NCI-H460 (cell line): ENCODE results near the gene RETREG3. TPM values are rescaled to one million over a fixed set of nuclear protein-coding genes. Genes with fewer than 3 reads are reported as not detected.
"Not testable (repeated sequence)": the region's sequence is repeated elsewhere in the genome, so short reads cannot be mapped to it uniquely, and the experiment has no call there.

Source experiments
- DNase-seq: peaks from one replicate; pipeline ENCODE4 v3.0.0-alpha.2; 2016; ENCODE audit warnings: low read depth; ENCODE audit errors: extremely low read depth
- total RNA-seq: library from RNA; depleted of rRNA; stranded (reverse); fragments of >200 nt; shearing (Covaris generic); gene quantifications from 2 replicates; pipeline ENCODE4 v1.2.3, GENCODE V29; 2014

The RETREG3 gene
- total RNA-seq, 1 experiment from 2014 or later: 35.5 TPM

DNA sequence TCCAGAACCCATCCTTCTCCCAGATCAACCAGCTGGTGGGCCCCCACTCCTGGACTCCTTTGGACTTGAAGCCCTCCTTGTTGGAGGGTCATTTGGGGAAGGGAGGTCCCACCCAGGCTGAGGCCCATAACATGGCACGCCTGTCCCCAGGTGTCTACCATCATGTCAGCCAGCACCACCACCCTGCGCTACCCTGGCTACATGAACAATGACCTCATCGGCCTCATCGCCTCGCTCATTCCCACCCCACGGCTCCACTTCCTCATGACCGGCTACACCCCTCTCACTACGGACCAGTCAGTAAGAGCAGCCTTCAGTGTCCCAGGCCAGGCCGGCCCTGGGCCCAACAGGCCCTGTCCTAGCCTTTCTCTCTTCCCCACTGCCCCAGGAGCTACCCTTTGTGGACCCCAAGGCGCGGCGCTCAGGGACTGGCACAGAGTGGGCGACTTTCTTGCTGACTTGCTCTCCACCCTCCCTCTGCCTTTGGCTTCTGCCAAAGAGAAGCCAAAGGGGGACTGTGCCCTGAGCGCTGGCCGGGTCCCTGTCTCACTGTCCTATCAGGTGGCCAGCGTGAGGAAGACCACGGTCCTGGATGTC, 4.6 kb upstream of the RETREG3 start:
- no peak for DNase-seq

DNA sequence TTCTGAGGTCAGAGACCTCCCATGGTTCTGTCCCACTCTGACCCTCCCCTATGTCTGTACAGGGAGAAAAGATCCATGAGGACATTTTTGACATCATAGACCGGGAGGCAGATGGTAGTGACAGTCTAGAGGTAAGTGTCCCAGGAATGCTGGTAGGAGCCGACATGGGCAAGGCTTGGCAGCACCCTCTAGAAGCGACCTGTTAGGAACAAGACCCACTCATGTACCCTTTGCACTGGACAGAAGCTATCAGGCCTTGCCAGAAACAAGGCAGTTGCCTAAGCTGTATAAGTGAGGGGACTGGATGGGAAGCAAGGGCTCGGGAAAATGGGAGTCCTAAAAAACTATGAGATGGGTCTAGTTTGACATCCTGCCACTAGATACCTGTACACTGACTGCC, 2.8 kb upstream of the RETREG3 start:
- no peak for DNase-seq

DNA sequence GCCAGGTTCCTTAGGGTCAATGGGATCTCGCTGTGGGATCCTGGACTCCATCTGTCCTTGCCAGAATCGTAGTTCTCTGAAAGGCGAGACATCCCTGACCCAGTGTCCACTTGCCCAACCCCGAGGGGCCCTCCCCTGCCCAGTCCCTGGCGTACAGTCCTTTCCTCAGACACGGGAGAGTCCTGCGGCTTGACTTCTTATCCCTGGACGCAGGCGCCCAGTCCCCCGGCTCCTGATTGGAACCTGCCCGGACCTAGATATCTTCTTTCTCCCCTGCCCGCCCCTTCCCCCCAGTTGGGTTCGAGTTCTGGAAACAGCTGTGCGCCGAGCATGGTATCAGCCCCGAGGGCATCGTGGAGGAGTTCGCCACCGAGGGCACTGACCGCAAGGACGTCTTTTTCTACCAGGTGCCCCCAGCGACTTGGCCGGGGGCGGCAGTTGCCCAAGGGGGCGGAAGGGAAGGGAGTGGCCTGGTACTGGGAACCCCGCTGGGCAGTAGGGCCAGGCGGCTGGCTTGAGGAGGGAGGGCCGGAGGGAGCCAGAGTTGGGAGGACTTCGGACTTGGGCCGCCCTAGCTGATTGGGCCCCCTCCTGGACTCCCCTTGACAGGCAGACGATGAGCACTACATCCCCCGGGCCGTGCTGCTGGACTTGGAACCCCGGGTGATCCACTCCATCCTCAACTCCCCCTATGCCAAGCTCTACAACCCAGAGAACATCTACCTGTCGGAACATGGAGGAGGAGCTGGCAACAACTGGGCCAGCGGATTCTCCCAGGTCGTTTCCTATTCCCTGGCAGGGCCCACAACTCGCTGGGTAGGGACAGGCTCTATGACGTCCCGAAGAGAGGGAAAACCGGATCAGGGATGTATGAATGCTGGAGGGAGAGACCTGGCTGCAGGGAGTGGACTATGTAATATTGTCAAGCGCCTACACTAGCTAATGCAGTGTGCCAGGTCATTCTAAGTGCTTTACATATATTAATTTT, 934 bp upstream of the RETREG3 start:
- DNase-seq: not testable (repeated sequence)

DNA sequence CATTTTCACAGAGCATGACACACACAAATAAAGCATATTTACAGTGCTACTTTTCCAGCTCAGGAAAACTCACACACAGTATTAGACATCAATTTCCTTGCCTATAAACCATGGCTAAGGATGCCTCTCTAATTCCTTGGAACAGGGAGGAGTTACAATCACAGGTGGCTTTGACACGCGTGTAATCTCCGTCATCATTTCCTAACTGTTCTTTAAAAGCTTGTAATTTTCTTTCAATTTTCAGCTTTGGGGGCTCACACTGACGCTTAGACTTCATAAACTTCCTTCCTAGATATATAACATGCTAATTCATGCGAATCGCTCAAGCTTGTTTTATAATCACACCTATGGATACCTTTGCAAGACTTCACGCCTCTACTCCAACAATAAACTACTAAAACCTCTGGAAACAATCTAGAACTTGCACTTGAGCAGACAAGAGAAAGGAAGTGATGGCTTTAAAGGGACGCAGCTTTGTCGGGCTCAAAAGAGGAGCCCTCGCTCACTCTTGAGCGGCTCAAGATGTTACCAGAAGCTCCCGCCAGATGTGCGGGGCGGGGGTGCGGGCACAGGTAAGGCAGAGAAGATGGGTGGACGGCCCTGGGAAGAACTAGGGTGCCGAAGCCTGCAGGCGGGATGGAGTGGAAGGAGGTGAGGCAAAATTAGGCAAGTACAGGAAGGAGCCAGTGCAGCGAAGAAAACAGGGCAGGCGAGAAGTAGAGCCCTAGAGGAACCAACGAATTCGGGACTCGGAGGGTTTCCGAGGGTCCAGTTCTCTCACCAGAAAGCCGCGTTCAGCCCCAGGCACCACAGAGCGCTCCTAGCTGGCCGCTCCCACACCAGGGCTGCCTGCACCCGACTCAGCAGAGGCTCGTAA, 631 bp downstream of the RETREG3 start:
- no peak for DNase-seq

DNA sequence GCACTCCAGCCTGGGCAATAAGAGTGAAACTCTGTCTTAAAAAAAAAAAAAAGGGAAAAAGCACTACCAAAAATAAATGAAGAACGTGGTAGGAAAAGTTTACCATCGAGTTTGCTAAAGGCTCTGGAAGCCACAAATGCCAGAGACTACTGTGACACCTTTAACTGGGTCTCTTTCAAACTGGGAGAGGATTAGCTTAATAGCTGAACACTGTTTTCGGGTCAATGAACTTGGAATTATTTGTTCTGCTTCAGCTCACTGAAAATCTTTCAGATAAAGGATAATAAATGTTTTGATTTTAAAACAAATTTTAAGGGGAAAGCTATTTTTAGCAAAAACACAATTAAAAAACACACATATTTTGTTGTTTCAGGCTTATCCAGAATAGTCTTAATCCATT, 1.4 kb downstream of the RETREG3 start:
- no peak for DNase-seq

DNA sequence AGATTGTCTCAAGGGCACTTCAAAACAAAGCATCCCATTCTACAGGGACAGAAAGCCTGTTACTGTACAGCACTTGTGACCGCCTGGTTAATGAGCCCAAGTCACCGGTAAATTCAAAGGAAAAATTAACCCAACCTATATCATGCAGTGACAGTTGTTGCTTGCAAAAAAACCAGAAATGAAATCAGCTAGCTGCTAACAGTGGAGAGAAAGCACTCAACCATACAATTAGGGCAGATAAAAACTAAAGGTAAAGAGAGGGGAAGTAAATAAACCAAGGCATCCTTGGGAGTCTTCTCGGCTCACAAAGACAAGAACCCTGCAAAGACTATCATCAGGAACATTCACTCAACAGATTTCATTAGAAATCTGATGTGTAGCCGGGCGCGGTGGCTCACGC, 5.9 kb downstream of the RETREG3 start:
- DNase-seq: no peak

DNA sequence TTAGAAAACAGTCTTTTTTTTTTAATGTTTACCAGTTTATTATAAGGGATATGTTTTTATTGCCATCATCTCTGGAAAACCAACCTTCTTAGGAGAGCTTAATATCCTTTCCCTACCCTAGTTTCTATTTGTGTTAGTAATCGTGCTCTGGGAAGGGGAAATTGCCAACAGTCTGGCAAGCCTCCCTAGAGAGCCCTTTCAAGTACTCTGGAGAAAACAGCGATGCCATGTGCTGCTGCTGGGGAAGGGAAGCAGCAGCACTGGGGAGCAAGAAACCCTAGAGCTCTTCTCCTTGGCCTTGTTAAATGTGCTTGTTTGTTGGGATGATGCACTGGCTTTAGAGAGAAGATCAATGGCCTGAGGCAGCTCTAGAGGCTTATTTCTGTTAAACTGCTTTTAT, 10.3 kb downstream of the RETREG3 start:
- no peak for DNase-seq

DNA sequence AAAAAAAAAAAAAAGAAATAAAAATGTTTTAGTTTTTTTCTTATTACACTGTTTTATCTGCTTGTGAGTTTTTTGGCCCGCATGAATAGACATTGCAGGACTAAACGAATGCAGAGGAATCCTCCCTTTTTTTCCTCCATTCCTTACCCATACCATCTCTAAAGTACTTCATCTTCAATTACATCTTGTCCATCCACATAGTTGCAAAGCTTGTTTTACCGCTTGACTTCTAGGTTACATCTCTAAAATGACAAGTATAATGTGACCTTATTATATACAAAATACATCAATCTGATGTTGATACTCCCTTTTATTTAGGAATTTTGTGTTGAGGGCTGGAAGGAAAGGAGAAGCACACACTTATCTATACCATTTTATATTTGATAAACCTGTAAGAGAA, 12.8 kb downstream of the RETREG3 start:
- no peak for DNase-seq

DNA sequence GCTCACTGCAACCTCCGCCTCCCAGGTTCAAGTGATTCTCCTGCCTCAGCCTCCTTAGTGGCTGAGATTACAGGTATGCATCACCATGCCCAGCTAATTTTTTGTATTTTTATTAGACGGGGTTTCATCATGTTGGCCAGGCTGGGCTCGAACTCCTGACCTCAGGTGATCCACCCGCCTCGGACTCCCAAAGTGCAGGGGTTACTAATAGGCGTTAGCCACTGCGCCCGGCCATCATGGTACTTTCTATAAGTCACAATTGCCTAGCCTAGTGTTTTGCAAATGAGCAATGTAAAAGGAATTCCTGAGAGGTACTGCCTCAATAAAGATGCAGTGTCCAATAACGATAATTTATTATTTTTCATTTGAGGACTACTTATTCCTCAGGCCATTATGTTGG, 17.8 kb downstream of the RETREG3 start:
- DNase-seq: no peak

DNA sequence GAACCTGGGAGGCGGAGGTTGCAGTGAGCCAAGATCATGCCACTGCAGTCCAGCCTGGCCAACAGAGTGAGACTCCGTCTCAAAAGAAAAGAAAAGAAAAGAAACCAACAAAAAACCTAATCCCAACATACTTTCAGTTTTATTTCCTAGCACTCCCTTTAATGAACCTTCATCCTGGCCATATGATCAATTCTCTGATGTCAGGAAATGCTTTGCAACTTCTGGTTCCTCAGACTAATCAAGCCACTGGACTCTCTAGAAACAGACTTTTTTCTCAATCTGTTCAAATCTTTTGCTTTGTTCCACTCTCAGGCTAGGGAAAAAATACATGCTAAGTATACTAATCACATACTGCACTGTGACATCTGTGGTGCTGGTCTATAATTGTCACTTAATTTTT, 18.3 kb downstream of the RETREG3 start:
- no peak for DNase-seq

DNA sequence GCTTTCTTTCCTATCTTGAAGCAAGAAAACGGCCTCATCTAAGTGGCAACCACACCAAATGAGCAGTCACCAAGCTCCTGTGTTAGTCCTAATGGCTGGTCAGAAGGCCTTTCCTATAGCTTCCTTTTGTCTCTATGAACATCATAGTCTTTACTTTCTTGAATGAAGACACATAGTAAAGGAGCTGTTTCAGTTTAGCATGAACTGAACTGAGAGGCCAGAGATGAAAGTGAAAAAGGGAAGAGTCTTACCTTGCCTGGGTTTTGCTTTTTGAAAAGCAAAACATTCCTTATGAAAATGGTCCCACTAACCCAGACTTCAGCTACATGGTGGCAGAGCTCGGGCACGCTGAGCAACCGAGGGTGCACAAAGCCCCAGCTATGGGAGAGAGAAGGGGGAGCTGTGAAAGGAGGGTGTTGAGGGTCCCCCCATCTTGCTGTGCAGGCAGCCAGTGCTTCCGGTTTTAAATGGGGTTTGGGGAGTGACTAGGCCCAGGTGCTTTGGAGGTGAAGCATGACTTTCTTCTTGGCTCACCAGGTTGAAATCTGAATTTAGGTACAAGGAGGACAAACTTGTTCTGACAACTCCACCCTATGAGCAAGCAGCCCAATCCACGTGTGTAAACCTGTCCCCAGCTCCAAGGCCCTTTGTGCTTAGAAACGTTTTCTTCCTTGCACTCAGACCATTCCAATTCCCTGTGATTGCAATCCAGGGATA, 22.5 kb downstream of the RETREG3 start:
- DNase-seq: no peak

DNA sequence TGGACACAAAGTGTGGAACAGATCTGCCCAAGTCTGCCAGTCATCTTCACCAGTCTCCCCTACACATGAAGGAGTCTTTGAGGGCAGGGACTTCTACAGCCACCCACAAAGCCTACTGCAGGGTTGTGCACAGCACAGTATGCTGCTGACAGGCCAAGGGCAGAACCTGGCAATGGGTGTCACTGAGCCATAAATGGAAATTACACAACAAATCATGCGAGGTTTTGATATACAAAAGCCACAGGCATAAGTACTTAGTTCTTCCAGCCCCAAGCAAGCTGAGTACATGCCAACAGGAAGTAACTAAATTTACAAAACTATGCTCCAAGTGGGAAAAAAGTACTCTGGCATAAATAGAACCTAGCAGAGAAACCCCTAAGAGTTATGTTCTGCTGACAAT, 23.8 kb downstream of the RETREG3 start:
- no peak for DNase-seq

DNA sequence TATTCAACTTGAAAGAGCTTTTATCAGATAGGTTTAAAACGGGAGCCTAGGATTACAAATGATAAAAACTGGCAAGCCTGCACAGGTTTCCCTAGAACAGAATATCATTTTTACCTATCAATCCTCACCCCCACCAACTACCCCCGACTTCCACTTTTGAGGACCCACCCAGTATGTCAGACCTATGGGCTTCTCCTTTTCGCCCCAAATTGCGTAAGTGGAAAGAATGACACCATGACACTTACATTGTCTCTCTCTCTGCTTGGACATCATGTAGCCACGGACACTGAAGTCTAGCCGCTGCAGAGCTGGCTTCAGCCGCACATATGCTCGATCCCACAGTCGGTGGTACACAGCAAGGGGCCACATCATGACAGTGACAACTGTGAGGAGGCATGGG, 24.3 kb downstream of the RETREG3 start:
- DNase-seq: no peak

DNA sequence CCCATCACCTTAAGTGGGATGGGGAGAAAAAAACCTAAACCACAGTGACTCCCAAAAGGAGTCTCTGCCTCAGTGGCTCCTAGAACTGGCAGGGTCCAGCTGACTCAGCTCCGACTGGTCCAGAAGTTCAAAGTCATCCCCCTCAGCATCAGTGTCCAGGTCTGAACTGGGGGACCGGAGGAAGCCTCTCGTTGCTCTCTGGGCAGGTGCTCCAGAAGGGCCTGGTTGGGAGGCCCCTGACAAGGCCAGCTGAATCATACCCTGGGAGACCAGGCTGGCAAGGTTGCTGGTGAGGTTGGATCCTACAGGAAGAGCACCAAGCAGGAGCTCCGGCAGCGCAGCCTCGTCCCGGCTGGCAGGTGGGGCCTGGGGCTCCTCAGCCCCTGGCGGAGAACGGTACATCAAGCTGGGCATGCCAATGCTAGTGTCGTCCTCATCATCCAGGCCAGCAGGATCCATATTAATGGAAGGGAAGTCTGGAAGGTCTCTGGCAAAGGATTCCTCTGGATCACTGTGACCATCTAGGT, 27.4 kb downstream of the RETREG3 start:
- no peak for DNase-seq

DNA sequence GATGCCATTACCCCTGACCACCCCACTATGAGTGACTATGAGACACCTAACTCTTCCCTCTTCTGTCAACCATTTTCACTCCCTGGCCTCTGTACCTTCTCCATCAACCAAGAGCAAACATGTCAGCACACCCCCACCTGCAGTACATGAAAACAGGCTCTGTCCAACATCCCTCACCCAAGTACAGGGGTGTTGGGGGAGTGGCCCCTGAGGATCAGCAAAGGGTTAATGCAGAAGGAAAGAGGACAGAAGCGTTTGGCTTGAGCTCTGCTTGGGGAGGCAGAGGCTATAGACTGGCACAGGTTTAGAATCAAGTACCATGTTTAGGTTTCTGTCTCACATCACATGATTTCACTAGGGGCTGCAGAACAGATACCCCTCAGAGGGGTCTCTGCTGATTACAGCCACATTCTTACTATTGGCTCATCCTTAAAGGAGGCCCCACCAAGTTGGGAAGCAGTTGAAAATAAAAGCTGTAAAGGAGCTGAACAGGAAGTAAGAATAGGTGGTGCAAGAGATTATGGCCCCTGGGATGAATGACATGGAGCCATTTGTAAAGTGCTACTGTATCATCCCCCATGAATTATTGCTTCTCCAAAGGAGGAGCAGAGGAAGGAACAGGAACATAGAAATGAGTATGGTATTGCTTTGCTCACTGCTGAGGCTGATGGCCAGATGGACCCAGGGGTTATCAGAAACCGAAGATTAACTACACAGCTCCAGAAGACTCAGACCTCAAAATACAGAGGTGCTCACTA, 29.2 kb downstream of the RETREG3 start:
- DNase-seq: no peak

DNA sequence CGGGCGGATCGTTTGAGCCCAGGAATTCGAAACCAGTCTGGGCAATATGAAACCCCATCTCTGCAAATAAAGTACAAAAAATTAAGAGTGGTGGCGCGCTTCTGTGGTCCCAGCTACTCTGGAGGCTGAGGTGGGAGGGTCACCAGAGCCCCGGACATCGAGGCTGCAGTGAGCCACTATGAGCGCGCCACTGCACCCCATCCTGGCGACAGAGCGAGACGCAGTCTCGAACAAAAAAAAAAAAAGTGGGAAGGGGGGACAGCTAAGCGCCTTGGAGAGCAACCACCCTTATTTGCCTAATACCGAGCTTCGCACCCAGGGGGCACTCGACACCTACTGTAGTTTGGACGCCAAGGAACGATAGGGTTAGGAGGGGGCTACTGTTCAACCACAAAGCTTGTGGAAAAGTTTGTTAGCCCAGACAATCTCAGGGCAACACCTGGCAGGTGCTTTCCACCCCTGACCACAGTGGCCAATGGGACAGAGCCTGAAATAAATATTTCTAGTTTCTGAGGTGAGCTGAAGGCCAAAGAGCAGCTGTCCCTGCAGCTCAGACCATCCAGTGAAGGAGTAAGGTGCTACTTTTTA, 30.8 kb downstream of the RETREG3 start:
- peak; percentile 69 for DNase-seq

DNA sequence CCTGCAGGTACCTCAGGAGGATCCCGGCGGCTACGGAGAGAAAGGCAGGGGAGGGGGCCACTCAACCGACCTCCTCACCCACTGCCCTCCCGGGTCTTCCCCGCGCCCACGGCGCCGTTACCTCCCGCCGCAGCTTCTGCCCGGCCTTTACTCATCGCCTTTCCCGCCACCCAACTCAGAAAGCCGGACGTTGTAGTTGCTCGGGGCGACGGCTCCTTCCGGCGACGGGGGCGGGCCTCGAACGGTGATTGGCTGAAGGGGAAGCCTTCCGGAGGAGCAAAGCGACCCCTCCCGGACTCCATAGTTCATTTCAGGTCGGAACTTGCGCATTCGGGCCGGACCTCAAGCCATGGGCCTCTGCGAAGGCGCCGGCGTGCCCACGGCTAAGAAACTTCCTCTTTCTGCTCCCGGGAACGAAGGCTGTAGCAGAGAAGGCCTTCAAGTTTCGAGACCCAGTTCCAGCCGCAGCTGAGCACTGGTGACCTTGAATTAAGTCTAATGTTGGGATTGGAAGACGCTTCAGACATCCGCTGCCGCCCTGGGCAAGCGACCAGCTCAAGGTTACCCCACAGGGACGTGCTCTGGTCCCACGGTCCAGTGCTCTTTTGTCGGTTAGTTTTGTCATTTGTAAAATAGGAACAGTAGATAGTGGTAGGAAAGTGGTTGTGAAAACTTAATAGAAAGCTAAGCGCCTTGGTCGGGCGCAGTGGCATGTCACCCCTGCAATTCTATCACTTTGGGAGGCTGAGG, 31.5 kb downstream of the RETREG3 start, which contains the start of gene PSMC3IP:
Gene PSMC3IP (minus strand): TSS at position 198 of the 750 bp plus-strand sequence. CDS start 43 bp downstream, at position 155.
- DNase-seq: peak; percentile 94

DNA sequence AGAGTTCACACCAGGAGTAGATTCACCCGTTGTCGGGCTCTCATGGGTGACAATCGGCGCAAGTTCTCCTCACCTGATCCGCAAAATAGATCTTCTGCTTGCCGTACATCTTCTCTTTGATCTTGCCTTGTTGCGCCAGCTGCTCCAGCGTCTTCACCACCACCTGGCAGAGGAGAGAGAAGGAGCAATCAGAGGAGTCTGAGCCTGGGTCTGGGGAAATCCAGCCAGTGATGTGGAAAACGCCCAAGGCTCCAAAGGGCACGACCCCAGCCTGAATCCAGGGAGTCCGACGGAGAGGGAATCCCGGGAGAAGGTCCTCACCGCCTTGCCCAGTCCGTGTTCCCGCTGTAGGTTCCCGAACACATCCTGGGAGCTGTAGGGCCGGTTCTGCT, 32.0 kb downstream of the RETREG3 start:
- DNase-seq: no peak
